ENCODE data around the gene HTR6. TPM values are rescaled to one million over a fixed set of nuclear protein-coding genes. Genes with fewer than 3 reads are reported as not detected.

Gene HTR6
- total RNA-seq, 6 experiments from 2014 or later, result not detected

GRCh38 chr1:19662313-19662712 lies 2.4 kb upstream of the HTR6 start:
- Histone ChIP-seq H3K4me3 (no peak overlapping the region), H3K27ac (no peak overlapping the region), H3K9me3 (no peaks in the 10 kb centered on the region), H3K27me3 (peaks cover 3 to 11% of the 10 kb centered on the region in 2 donors), H3K36me3 (no peaks in the 10 kb centered on the region), H3K4me1 (peaks cover 0 to 7% (median 0%) of the 10 kb centered on the region in 4 donors)
- no peak for ATAC-seq
- no peak for DNase-seq
- no peak for TF ChIP-seq POLR2A (IDR thresholded peaks at IDR 0.05)
- TF ChIP-seq, protein P1, sequence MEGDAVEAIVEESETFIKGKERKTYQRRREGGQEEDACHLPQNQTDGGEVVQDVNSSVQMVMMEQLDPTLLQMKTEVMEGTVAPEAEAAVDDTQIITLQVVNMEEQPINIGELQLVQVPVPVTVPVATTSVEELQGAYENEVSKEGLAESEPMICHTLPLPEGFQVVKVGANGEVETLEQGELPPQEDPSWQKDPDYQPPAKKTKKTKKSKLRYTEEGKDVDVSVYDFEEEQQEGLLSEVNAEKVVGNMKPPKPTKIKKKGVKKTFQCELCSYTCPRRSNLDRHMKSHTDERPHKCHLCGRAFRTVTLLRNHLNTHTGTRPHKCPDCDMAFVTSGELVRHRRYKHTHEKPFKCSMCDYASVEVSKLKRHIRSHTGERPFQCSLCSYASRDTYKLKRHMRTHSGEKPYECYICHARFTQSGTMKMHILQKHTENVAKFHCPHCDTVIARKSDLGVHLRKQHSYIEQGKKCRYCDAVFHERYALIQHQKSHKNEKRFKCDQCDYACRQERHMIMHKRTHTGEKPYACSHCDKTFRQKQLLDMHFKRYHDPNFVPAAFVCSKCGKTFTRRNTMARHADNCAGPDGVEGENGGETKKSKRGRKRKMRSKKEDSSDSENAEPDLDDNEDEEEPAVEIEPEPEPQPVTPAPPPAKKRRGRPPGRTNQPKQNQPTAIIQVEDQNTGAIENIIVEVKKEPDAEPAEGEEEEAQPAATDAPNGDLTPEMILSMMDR (IDR thresholded peaks at IDR 0.05), result no peak
- 53% methylated on average over 3 of the region's 3 CpGs for WGBS (ENCODE audit: insufficient coverage, low coverage, low lambda C conversion rate, missing lambda C conversion rate)
- intact Hi-C loops (cut with DNase I), result no loop called here

DNA sequence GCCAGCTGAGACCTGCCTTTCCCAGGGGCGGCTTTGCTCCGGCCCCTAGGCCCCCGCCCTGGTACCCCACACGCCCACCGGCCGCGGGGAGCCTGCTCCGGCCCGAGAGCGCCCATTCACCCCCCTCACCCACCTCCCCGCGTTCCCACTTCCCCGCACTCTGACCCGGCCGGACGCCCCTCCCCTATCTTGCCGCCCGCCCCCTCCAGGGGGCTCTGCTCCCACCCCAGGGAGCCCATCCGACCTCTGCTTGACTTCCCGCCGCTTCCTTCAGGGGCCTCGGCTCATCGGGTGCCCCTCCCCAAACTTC lies 466 bp downstream of the HTR6 start:
- DNase-seq (no peak), ATAC-seq (no peak)
- Histone ChIP-seq H3K4me1 (peaks cover 0 to 7% (median 0%) of the 10 kb centered on the region in 4 donors), H3K36me3 (no peaks in the 10 kb centered on the region), H3K27me3 (peaks cover 3 to 11% of the 10 kb centered on the region in 2 donors), H3K9me3 (no peaks in the 10 kb centered on the region), H3K4me3 (no peak overlapping the region), H3K27ac (no peak overlapping the region)
- WGBS (ENCODE audit: insufficient coverage, low coverage, low lambda C conversion rate, missing lambda C conversion rate), result no CpG with 5 or more reads among the region's 23 CpGs
- TF ChIP-seq, protein P1 (IDR thresholded peaks at IDR 0.05), result no peak
- no peak for TF ChIP-seq POLR2A (IDR thresholded peaks at IDR 0.05)
- intact Hi-C loops (cut with DNase I), result no loop called here

GRCh38 chr1:19665496-19666465 lies 1.1 kb downstream of the HTR6 start:
- H3K4me1 ChIP-seq, result peaks cover 0 to 7% (median 0%) of the 10 kb centered on the region in 4 donors
- peaks cover 3 to 11% of the 10 kb centered on the region in 2 donors for H3K27me3 ChIP-seq
- ATAC-seq, result no peak
- H3K9me3 ChIP-seq, result no peaks in the 10 kb centered on the region
- intact Hi-C loops (cut with DNase I), result no loop called here
- no peak overlapping the region for H3K4me3 ChIP-seq
- TF ChIP-seq, protein P1 (IDR thresholded peaks at IDR 0.05), result no peak
- no peak for TF ChIP-seq POLR2A (IDR thresholded peaks at IDR 0.05)
- H3K36me3 ChIP-seq, result no peaks in the 10 kb centered on the region
- DNase-seq, result no peak
- 4% methylated on average over 21 of the region's 84 CpGs for WGBS (ENCODE audit: insufficient coverage, low coverage, low lambda C conversion rate, missing lambda C conversion rate)
- no peak overlapping the region for H3K27ac ChIP-seq

- H3K27ac ChIP-seq, result no peak overlapping the region
- TF ChIP-seq POLR2A (IDR thresholded peaks at IDR 0.05), result no peak
- TF ChIP-seq, protein P1 (IDR thresholded peaks at IDR 0.05), result no peak
- H3K4me3 ChIP-seq, result no peak overlapping the region
- H3K9me3 ChIP-seq, result no peaks in the 10 kb centered on the region
- DNase-seq (no peak), ATAC-seq (no peak)
- intact Hi-C loops (cut with DNase I), result no loop called here
- H3K36me3 ChIP-seq, result no peaks in the 10 kb centered on the region
- H3K4me1 ChIP-seq, result peaks cover 0 to 7% (median 0%) of the 10 kb centered on the region in 4 donors
- WGBS (ENCODE audit: insufficient coverage, low coverage, low lambda C conversion rate, missing lambda C conversion rate), result 67% methylated on average over 8 of the region's 8 CpGs
- H3K27me3 ChIP-seq, result peaks cover 3 to 11% of the 10 kb centered on the region in 2 donors
Measured at GRCh38 chr1:19668888-19669287, 4.2 kb downstream of the HTR6 start.
